NCI-H524 (cell line): ENCODE measurements around the gene SOWAHC.
"Not testable (repeated sequence)": the region's sequence is repeated elsewhere in the genome, so short reads cannot be mapped to it uniquely, and the experiment has no call there.

Source experiments
- DNase-seq, 2 experiments: peaks; one replicate each; lab custom pipeline; 2025; lab: John Stamatoyannopoulos, UW

Gene SOWAHC

DNA sequence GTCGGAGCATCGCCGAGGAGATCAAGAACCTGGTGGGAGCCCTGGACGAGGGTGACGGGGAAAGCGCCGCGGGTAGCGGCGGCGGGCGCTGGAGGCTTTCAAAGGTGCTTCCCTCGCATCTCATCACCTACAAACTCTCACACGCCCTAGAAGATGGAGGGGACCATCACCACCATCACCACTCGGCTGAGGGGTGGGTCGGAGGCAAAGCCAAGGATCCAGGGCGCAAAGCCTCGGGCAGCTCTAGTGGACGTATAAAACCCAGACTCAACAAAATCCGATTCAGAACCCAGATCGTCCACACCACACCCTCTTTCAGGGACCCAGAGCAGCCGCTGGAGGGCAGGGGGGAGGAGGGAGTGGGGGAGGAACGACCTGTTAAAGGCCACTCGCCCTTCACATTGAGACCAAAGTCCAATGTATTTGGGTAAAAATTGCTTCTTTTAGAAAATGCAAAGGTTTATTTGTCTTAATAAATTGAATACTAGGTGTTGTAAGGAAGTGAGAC lies 1.5 kb downstream of the SOWAHC start:
- peak in 1 of 2 experiments; percentile 8 for DNase-seq

DNA sequence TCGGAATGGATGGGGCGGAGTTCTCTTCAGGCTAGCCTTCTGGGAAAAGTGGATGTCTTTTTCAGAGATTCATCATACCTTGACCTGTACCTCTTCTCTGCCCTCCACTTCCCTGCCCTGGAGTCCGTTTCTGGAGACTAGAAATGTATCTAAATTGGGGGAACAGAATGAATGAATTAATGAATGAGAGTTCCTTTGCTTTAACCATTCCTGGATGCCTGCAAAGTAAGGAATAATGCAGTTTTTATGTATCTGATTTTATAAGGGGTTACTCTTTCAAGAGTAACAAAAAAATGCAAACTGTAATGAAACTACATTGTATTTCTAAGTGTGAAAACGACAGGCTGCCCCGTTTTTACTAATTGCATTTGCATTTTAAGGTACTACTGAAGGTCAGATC lies 2.0 kb downstream of the SOWAHC start:
- no peak for DNase-seq

DNA sequence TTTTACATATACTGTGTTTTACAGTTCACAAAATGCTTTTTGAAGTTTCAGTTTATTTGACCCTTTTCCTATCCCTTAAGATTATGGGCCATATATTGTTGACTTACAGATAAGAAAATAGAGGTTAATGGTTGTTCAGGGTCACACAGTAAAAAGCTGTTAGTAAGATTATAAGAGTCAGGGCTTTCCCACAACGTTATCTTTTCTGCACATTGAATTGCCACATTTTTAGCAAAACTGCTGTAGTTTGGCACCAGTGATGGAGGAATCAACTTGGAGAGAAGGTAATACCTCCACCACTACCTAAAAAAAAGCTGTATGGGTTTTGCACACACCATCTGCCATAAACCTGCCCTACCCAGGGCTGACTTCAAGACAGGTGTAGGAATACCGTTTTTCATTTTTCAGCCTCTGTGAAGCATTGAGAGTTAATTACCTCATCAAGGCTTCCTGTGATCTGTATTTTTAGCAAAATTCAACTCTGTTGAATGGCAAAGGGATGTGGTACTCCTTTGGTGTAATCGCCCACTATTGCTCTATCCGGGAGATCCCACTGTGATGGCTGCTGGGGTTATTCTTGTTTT lies 5.0 kb downstream of the SOWAHC start:
- DNase-seq = no peak

DNA sequence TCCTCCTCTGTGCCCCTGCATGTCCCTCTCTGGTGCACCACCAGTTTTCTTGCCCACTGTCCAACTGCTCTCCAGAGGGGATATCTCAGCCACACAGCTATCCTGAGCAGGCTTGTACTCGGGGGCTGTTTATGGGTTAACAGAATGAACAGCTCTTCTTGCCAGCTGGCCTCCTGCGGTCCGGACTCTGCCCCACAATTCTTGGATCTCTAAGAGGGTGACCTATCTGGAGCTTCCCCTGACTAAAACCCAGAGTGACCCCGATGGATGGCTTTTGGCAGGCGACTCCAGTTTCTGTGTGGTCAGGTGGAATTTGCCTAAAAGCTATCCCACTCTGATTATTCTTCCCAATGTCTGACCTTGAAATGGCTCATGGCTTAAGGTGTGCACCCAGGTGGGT lies 9.1 kb downstream of the SOWAHC start:
- DNase-seq = no peak

- DNase-seq = no peak
Observed at GRCh38 chr2:109623923-109624322, 9.8 kb downstream of the SOWAHC start.

DNA sequence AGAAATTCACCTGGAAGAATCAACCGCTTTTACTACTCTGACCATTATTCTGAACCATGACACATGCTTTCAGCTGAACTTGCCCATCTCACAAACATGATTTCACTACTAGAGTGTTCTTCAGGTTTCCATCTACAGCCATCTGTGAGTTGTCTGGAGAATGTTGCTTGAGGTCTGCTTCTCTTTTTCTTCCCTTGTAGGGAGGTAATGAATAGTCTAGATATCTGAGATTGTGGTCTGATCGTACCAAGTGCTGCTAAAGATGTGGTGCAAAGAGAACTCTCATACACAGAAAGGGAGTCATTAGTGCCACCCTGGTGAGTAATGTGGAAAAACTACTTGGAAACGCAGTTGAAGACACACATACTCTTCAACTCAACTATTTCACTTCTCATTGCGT lies 10.2 kb downstream of the SOWAHC start:
- no peak for DNase-seq

DNA sequence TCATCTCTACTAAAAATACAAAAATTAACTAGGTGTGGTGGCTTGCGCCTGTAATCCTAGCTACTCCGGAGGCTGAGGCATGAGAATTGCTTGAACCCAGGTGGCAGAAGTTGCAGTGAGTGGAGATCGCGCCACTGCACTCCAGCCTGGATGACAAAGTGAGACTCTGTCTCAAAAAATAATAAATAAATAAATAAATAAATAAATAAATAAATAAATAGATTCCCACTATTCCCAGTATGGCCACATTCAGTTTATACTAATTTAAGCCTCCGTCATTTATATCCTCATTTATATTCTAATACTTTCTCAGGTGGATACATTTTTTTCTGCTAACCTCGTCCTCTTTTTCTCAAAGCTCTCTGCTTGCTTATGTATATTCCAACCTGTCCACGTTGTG lies 14.2 kb downstream of the SOWAHC start:
- not testable (repeated sequence) for DNase-seq

DNA sequence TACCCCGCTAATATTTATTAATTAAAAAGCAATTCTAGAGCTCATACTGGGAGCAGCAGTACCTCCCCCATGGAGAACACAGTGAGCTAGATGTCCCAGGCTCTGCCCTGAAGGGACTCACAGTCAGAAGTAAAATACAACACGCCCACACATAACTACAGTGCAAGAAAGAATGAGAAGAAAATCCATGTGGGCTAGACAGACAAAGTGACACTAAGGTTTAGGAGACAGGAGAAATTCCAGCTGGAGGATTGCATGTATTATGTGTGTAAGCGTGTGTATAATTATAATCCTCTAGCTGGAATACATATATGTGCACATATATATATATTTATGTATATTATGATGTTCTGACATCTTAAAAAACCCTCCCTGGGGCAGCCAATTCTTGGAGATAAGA lies 15.7 kb downstream of the SOWAHC start:
- no peak for DNase-seq

- DNase-seq = no peak
Observed at GRCh38 chr2:109630441-109631430, 16.6 kb downstream of the SOWAHC start.

GRCh38 chr2:109631741-109632140 lies 17.6 kb downstream of the SOWAHC start:
- DNase-seq = no peak

DNA sequence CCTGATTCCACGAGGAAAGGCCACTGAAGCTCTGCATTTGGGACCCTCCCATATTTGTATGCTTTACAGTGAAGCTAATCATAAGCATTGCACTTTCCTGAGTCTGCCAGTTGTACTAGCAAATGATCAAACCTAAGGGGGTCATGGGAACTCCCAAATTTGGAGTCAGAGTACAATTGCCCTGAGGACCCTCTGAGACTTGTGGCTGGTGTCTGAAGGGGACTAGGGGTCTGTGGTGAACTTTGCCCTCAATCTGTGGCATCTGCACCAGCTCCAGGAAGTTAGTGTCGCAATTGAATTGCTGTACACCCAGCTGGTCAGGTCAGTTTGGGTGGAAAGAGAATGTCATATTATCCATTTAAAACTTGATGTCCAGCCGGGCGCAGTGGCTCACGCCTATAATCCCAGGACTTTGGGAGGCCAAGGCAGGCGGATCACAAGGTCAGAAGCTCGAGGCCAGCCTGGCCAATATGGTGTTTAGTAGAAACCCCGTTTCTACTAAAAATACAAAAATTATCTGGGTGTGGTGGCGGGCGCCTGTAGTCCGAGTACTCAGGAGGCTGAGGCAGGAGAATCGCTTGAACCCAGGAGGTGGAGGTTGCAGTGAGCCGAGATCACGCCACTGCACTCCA lies 18.1 kb downstream of the SOWAHC start:
- DNase-seq = no peak

DNA sequence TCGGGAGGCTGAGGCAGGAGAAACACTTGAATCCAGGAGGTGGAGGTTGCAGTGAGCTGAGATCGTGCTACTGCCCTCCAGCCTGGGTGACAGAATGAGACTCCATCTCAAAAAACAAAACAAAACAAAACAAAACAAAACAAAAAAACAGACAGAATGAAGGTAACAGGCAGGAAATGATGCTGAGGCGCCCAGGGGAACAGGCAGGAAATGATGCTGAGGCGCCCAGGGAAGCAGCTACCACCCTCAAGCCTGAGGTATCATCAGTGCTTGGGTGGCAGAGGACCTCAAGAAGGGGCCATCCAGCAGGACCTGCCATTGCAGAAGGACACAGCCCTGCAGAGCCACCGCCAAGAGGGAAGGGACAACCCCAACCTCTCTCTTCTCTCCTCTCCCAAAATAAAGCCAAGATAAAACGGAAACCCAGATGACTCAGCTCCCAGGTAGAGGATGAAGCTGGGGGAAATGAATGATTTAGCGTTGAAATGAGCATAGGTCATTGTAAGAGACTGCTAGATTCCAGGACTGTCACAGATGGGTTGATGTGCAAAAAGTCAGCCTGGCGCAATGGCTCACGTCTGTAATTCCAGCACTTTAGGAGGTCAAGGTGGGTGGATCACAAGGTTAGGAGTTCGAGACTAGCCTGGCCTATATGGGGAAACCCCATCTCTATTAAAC lies 19.3 kb downstream of the SOWAHC start:
- DNase-seq = no peak

DNA sequence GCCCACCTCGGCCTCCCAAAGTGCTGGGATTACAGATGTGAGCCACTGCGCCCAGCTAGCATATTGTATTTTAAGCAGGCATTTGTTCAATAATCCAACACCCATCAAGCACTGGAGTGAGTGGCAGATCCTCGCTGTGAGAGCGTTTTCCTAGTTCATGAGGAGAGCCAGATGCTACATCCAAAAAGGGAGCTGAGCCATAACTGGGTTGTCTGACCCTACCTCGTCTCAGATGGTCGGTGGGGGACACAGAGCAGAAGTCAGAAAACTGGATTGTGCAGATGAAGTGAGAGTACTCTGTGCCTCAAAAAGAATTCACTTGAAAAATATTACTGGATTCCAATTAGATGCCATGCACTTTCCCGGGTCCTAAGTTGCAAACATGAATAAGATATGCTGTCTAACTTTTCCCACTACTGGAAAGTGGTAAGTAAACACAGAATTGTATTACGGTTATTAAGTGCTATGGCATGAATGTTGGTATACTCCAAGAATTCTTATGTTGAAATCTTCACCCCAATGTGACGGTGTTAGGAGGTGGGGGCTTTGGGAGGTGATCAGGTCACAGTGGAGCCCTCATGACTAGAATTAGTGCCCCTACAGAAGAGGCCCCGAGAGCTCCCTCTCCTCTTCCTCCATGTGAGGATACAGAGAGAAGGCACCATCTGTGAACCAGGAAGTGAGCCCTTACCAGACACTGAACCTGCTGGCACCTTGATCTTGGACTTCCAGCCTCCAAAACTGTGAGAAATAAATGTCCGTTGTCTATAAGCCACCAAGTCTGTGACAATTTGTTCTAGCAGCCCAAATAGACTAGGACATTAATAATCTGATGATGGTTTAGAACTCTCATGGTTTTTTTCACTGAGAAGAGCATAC lies 21.5 kb downstream of the SOWAHC start:
- no peak for DNase-seq

DNA sequence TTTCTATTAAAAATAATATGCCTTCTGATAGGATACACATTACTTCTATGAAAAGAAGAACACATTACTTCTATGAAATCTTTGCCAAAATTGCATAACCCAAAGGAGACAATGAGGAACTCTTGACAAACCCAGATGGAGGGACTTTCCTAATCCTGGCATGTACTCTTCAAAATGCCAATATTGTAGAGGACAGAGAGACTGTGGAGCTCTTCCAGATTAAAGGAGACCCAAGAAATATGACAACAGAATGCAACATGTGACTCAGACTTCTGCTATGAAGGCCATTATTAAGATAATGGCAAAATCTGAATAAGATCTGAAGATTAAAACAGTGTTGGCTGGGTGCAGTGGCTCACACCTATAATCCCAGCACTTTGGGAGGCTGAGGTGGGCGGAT lies 22.2 kb downstream of the SOWAHC start:
- DNase-seq = no peak

- no peak for DNase-seq
Observed at GRCh38 chr2:109637749-109638570, 23.8 kb downstream of the SOWAHC start.

- DNase-seq = peak in 1 of 2 experiments; percentile 44
Observed at GRCh38 chr2:109638795-109639194, 24.6 kb downstream of the SOWAHC start.

DNA sequence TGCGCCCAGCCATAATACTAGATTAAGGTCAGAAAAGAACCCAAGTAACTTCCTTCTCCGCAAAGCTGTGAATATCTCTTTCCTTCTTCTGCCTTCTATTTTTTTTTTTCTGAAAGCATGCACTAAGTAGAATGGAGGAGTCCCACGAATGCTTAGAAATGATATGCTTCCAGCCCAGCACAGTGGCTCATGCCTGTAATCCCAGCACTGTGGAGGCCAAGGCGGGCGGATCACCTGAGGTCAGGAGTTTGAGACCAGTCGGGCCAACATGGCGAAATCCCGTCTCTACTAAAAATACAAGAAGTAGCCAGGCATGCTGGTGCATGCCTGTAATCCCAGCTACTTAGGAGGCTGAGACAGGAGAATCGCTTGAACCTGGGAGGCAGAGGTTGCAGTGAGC lies 25.8 kb downstream of the SOWAHC start:
- DNase-seq = not testable (repeated sequence)

DNA sequence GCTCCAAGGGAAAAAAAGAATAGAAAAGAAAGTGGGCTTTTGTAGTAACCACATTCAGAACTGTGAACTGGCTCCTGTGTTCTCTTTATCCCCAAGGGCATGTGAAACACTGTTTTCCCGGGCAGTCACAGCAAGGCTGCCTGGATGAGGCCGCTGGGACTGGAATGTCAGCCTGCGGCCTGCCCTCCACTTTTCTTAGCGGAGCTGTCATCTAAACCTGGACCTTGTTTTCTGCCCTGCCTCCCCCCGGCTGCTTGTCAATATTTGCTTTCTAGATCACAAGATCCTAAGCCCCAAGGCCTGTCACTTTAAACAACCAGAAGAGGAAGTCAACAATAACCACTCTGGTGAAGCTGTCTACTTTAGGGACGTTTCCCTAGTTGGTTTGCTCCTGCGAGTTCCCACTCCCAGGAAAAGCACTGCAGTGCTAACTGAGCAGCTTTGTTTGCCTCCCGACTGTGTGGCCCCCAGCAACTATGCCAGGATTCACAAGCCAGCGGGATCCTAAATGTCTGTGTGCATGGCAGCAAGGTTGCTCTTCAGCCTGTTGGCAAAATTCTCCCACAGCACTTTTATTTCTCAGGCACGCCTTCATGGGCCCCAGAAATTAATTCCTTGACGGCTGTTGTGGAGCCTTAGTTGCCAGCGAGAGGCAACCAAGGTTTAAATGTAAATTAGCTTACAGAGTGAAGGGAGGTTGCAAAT lies 30.6 kb downstream of the SOWAHC start:
- no peak for DNase-seq

GRCh38 chr2:109645412-109646184 lies 31.4 kb downstream of the SOWAHC start:
- no peak for DNase-seq
